Caki2 (cell line): ENCODE measurements around the gene SPINDOC. TPM values are rescaled to one million over a fixed set of nuclear protein-coding genes. Genes with fewer than 3 reads are reported as not detected.
A peak's percentile ranks its signal among the peaks of the same experiment; 100 is the strongest.

Experiments used
- DNase-seq: peaks from one replicate; pipeline ENCODE4 v3.0.0-alpha.2; 2015; ENCODE audit warnings: low read depth
- in situ Hi-C: cut with HindIII; loops from 2 replicates; pipeline ENCODE4 v1.10.0; 2016; ENCODE audit warnings: low sequenced_read_pairs, low pct_unique_long_range_greater_than_20kb, mixed read lengths
- total RNA-seq: library from RNA; depleted of rRNA; stranded (reverse); fragments of >200 nt; shearing (Covaris generic); gene quantifications from 2 replicates; pipeline ENCODE4 v1.2.3, GENCODE V29; 2014; ENCODE audit warnings: low replicate concordance

The SPINDOC gene
- total RNA-seq, 1 experiment from 2014 or later, result 22.5 TPM

- in situ Hi-C loops, result no loop called here
These were observed 8.2 kb downstream of the SPINDOC start for GRCh38 chr11:63821411-63821810.

GRCh38 chr11:63826471-63827190 lies 13.4 kb downstream of the SPINDOC start:
- in situ Hi-C loops, result no loop called here
- DNase-seq, result no peak

More at GRCh38 chr11:63821411-63821810, 8.2 kb downstream of the SPINDOC start:
- DNase-seq, result no peak

DNA sequence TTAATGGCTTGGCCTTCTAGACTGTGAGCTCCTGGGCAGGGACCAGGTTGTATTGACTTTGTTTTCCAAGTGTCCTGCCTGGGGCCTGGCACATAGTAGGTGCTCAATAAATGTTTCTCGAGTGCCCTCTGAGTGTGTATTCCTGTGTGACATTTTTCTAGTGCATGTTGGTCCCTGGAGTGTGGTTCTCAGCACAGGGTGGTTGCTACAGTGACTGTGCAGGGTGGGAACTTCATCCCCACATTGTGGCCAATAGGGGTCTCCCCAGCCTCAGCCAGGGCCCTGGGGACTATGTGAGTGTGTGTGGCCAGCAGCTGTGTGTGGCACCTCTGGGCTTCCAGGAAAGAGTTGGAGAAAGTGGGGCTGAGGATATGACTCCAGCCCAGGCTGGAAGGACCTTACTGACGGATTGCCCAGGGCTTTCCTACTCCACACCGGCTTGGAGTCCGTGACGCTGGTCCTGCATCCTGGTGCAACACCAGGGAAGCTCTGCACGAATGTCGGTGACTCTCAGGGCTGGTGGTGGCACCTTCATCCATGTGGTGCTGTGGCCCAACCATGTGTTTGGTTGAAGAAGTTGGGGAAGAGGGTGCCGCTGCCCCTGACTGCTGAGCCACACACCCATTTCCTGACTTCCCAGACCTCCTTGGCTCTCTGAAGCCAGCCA lies 16.7 kb downstream of the SPINDOC start:
- no peak for DNase-seq
- in situ Hi-C loops, result no loop called here

- DNase-seq, result no peak
- in situ Hi-C loops, result no loop called here
These were observed 18.1 kb downstream of the SPINDOC start for GRCh38 chr11:63831326-63831725.

- no peak for DNase-seq
- in situ Hi-C loops, result no loop called here
These were observed 19.1 kb downstream of the SPINDOC start for GRCh38 chr11:63832336-63832735.

DNA sequence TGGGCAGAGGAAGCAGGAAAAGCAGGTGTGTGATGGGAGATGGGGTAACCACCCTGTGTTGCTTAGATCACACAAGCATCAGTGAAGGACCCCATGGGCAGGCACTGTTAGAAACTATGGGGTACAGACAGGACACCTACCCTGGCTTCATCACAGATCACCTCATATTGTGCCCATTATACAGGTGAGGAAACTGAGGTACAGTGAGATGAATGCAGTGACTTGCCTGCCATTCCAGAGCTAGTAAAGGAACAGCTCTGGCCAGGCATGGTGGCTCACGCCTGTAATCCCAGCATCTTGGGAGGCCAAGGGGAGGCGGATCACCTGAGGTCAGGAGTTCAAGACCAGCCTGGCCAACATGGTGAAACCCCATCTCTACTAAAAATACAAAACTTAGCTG lies 19.8 kb downstream of the SPINDOC start:
- in situ Hi-C loops, result no loop called here
- no peak for DNase-seq

DNA sequence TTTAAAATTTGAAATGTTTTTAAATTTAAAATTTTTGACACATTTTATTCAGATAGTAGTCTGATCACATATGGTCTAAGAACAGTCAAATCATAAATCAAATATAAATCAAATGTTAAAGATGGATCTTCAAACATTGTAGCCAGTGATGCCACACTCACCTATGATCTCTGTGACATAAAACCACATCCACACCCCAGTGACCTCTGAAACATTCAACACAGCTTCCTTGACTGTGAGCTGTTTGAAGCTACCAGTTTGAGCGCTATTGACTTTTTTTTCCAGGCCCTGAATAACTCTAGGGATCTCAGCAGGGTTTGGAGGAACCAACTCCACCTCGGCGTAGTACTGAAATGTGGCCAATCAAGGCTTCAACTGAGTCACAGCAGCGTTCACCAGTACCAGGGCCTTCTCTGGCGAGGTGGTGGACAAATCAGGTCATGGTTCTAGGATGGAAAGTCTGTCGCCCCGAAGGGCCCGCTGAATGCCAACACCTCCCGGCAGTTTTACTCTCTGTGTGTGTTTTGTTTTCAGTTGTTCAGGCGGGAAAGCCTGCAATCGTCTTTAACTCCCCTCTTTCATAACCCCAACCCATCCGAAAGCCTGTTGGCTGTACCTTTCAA lies 21.4 kb downstream of the SPINDOC start:
- in situ Hi-C loops, result no loop called here
- DNase-seq, result no peak

- in situ Hi-C loops, result no loop called here
- DNase-seq, result no peak
These were observed 21.9 kb downstream of the SPINDOC start for GRCh38 chr11:63835158-63835545.

DNA sequence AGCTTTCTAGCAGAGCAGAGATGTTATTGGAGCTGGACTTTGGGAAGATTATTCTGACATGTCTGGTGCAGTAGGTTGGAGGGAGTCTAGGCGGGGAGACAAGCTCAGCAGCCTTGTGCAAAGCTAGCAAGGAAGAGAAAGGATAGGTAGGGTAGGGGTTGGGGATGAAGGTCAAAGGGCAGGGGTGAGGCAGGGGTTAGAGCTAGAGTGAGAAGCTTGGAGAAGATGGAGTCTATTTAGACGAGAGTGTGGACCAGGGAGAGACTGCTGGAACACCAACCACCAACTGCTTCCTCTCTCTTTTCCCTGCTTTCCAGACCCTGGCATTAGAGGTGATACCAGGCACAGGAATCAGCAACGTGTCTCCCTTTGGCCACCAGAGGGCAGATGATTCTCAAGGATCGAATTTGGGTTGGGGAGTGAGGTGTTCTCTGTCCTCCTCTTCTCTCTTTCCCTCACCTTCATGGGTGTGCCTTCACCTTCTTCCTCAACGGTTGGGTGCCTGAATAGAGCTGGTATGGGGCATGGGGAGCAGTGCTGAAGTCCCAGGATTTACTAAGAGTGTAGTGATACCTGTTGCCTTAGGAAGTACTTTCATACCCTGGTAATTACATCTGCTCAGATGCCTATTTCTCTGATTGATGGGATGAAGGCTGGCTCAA lies 23.9 kb downstream of the SPINDOC start:
- DNase-seq, result peak; percentile 59
- in situ Hi-C loops, result no loop called here

- in situ Hi-C loops, result no loop called here
- DNase-seq, result no peak
These were observed 24.5 kb downstream of the SPINDOC start for GRCh38 chr11:63837739-63838138.

- in situ Hi-C loops, result no loop called here
- DNase-seq, result no peak
These were observed 25.0 kb downstream of the SPINDOC start for GRCh38 chr11:63838150-63838677.

DNA sequence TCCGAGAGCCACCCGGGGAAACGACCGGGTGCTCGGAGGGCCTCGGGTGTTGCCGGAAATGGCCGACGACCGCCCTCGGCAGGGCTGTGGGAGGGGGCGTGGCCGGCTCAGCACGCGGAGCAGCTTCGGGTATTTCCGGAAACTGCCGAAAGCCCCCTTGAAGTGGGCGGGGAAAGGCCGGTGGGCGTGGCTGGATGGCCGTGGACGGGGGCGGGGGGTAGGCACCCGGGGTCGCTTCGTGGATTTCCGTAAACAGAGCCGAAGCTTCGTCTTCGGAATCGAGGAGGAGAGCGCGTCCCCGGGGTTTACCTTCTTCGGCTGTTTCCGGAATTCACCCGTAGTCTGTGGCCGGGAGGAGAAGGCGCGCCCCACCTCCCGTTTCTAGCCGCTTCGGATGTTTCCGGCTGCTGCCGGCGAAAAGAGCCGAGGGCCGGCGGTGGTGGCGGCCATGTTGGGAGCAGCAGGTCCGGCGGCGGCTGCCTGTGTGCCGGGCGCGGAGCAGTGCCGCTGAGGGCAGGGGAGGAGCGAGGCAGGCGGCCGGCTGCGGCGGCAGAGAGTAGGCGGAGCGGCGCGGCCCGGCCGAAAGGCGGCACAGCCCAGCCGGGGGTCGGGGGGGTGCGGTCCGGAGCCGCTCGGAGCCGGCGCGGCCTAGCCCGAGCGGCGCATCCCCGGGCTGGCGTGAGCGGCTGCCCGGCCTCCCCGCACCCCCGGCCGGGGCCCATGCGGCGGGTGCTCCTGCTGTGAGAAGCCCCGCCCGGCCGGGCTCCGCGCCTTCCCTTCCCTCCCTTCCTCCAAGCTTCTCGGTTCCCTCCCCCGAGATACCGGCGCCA lies 25.6 kb downstream of the SPINDOC start, which contains the start of gene MARK2:
MARK2 (plus strand) TSS at position 433 of the 830 bp plus-strand sequence; CDS start at position 830, 397 bp downstream.
- DNase-seq, result peak; percentile 96
- in situ Hi-C loops, result no loop called here

DNA sequence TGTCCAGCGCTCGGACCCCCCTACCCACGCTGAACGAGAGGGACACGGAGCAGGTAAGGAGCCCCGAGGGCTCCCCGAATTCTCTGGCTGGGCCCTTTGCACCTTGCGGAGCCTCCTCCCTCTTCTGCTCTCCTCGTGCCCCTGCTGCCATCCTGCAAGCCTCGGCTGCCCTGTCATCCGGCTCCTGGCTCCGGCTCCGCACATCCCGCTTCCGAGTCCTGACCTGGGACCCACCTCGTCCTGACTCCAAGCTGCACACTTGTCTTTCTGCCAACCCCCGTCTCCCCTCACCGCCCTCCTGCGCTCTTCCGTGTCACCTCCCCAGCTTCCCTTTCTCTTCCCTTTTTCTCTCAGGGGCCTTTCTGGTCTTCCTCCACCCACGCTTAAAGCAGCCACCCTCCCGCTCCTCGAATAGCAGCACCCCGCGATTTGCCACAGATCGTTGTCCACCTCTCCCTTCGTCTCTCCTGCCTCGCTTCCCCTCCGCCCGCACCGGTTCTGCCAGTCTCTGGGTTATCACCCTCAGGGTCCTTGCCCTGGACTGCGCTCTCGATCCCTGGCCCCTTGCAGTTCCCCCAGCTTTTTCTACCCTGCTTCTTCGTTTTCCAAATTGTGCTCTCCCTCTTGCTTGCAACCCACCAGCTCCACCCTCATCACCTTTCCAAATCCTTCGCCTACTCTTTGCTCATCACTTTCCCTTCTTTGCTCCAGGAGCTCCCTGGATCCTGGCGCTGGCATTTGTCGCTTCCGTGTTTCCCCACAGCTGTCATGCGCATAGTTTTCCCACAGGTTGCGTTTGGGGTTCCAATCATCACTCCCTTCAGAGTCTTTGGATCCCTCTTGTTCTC lies 26.5 kb downstream of the SPINDOC start:
- in situ Hi-C loops, result no loop called here

GRCh38 chr11:63840356-63841060 lies 27.3 kb downstream of the SPINDOC start:
- in situ Hi-C loops, result no loop called here
- DNase-seq, result no peak

More for the DNA sequence above, 26.5 kb downstream of the SPINDOC start:
- no peak for DNase-seq

- in situ Hi-C loops, result no loop called here
- peak; percentile 27 for DNase-seq
These were observed 28.3 kb downstream of the SPINDOC start for GRCh38 chr11:63841554-63841953.

DNA sequence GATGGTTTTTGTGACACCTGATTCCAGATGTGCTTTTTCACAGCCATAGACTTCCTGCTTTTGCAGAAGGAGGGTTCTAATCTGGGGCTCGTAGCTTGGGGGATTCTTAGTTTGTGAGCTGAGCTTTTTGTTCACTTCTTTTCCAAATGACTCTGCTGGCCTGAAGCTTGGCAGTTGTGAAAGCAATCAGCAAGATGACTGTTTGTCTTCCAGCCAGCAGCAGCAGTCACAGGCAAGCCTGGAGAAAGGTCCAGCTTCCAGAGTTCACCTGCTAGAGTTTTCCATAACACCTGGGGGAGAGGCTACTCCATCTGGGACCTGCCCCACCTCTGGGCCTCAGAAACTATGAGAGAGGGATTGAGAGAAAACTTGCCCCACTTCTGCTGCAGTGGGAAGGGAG lies 29.8 kb downstream of the SPINDOC start:
- in situ Hi-C loops, result no loop called here
- DNase-seq, result no peak
